ENCODE measurements around the gene TMEM86B. TPM values are rescaled to one million over a fixed set of nuclear protein-coding genes. Genes with fewer than 3 reads are reported as not detected.

TMEM86B gene
- polyA plus RNA-seq, 1 donor from 2014 or later, result 2.3 TPM

DNA sequence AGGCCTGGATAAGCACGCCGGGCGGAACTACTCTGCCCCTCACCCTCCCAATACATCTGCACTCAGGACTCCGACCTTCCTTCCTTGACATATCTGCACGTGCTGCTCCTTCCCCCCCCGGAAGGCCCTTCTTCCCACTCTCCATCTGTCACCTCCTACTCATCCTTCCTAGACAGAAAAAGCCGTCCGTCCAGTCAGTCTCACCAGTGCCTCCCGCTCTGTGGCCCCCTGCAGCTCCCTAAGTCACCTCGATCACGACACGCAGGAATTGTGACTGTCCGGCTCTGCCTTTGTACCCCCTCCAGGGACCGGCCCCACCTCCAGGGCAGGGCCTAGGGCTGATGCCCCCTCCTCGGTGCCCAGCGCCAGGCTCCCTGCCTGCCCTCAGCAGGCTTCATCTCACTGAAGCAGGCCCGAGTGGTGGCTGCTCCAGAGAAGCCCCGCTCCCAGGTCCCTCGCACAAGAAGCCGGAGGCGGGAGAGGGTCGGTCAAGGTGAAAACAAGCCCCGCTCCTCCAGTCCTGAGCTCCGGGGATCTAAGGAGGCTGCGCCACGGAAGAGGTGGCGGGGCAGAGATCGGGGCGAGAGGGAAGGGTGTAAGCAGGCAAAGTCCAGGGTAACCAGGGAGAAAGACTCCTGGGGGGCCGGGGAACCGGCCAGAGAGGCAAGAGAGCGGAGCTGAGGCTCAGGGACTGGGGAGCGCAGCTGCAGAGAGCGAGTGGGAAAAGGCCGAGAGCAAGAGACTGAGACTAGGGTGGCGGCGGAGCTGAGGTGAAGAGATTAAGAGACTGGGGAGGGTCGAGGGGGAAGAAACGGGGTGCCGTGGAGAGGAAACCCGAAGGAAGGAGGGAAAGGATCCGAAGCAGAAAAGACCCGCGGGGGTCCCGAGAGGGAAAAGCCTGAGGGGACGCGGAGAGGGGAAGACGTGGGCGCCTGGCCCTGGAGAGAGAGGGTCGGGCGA lies 29.2 kb upstream of the TMEM86B start:
- Histone ChIP-seq H3K4me2 (ENCODE audit: low read length) (peak overlapping the region; percentile 69), H3K9ac (ENCODE audit: low read length) (peak overlapping the region; percentile 95), H3K27me3 (ENCODE audit: insufficient read depth, low read depth, low read length) (no peaks in the 10 kb centered on the region), H3K79me2 (replicated peaks; ENCODE audit: insufficient read depth, low read length) (peaks cover 48% of the 10 kb centered on the region), H3K4me3 (ENCODE audit: low read length) (peak overlapping the region; percentile 95), H4K20me1 (ENCODE audit: insufficient read depth) (peaks cover 10% of the 10 kb centered on the region), H2AFZ (ENCODE audit: low read depth, low read length) (peak overlapping the region; percentile 24), H3K9me2 (ENCODE audit: insufficient read depth, low read length) (no peaks in the 10 kb centered on the region), H3K36me3 (ENCODE audit: insufficient read depth, low read length) (no peaks in the 10 kb centered on the region), H3K9me3 (ENCODE audit: low read length) (no peaks in the 10 kb centered on the region), H3F3A (ENCODE audit: insufficient read depth, low read length, poor library complexity, severe bottlenecking) (no peaks in the 10 kb centered on the region), H3K27ac (ENCODE audit: low read length) (peak overlapping the region; percentile 92)
- TF ChIP-seq RAD21 (conservative IDR thresholded peaks at IDR 0.05) (peak; percentile 15), SMC3 (conservative IDR thresholded peaks at IDR 0.05; ENCODE audit: poor library complexity) (no peak), MXI1 (conservative IDR thresholded peaks at IDR 0.05; ENCODE audit: poor library complexity, severe bottlenecking) (no peak)

DNA sequence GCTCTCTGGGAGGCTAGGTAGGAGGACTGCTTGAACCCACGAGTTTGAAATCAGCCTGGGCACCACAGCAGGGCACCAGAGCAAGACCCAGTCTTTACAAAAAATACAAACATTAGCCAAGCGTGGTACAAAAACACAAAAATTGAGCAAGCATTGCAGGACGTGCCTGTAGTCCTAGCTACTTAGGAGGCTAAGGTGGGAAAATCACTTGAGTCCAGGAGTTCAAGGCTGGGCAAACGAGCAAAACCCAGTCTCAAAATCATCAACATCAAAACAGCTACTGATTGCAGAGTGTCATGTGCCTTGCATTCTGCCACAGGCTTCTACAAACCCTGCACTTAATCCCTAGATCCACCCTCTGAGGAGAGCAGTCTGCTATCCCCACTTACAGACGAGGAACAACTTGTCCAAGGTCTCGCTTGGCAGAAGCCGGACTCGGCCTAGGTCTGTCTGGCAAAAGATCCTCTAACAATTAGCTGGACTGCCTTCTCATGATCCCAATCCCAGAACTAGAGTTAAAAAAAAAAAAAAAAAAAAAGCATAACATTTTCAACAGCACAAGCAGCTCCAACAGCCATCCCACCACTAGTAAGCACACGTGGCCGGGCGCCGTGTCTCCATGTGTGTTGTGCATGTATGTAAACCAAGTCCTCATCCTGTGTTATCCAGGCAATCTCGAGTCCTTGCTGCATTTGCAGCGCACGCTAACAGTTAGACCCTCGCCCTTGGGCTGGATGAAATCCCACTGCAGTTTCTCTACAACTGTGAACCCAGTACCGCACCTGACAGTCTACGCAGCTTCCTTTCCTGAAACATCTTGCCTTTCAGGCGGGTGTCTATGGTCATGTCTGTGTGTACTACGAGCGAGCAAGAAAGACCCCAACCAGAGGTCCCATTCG lies 28.2 kb upstream of the TMEM86B start:
- Histone ChIP-seq H2AFZ (ENCODE audit: low read depth, low read length) (no peak overlapping the region), H3K79me2 (replicated peaks; ENCODE audit: insufficient read depth, low read length) (peaks cover 57% of the 10 kb centered on the region), H3K36me3 (ENCODE audit: insufficient read depth, low read length) (no peaks in the 10 kb centered on the region), H4K20me1 (ENCODE audit: insufficient read depth) (peaks cover 10% of the 10 kb centered on the region), H3K27me3 (ENCODE audit: insufficient read depth, low read depth, low read length) (no peaks in the 10 kb centered on the region), H3F3A (ENCODE audit: insufficient read depth, low read length, poor library complexity, severe bottlenecking) (no peaks in the 10 kb centered on the region), H3K4me2 (ENCODE audit: low read length) (peak overlapping the region; percentile 69), H3K27ac (ENCODE audit: low read length) (no peak overlapping the region), H3K4me3 (ENCODE audit: low read length) (peak overlapping the region; percentile 95), H3K9me2 (ENCODE audit: insufficient read depth, low read length) (no peaks in the 10 kb centered on the region), H3K9ac (ENCODE audit: low read length) (peak overlapping the region; percentile 95), H3K9me3 (ENCODE audit: low read length) (no peaks in the 10 kb centered on the region)
- TF ChIP-seq POLR2AphosphoS5 (IDR thresholded peaks at IDR 0.05), result no peak
- TF ChIP-seq TAF1 (IDR thresholded peaks at IDR 0.05; ENCODE audit: low read depth), result no peak
- TF ChIP-seq CTCF (IDR thresholded peaks at IDR 0.05; ENCODE audit: poor library complexity, severe bottlenecking), result no peak

DNA sequence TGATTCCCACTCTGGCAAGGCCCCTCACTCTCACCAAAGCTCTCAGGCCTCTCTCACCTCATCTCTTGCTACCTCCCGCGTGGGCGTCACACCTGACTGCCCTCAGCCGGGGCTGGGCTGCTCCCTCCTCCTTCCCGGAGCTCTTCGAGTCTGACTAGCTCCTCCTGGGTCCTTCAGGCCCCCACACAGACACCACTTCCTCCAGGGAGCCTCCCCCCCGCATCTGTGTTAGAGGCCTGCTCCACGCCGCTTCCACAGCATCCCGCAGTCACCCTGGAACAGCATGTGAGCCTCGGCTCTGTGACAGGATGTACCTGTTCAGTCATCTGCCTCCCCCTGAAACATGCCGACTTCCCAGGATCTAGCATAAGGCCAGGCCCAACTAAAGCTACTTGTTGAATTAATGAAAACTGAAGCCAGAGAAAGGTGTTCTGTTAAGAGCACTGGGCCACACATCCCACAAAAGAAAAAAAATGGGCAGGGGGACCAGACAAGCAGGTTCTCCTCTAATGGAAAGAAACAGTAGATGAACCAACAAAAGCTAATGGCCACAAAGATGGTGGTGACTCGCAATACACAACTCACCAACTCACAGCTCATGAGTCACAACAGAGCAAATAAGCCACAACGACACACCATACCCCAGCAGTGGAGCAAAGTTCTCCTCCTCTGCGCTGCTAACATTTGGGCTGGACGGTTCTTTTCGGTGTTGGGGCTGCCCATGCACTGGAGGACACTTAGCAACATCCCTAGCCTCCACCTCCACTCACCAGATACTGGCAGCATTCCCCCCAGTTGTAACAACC lies 27.3 kb upstream of the TMEM86B start:
- Histone ChIP-seq H3K79me2 (replicated peaks; ENCODE audit: insufficient read depth, low read length) (peaks cover 65% of the 10 kb centered on the region), H3K9ac (ENCODE audit: low read length) (peak overlapping the region; percentile 25), H3K4me2 (ENCODE audit: low read length) (peak overlapping the region; percentile 35), H2AFZ (ENCODE audit: low read depth, low read length) (no peak overlapping the region), H4K20me1 (ENCODE audit: insufficient read depth) (peaks cover 10% of the 10 kb centered on the region), H3K36me3 (ENCODE audit: insufficient read depth, low read length) (no peaks in the 10 kb centered on the region), H3K27ac (ENCODE audit: low read length) (no peak overlapping the region), H3K4me3 (ENCODE audit: low read length) (peak overlapping the region; percentile 95), H3K27me3 (ENCODE audit: insufficient read depth, low read depth, low read length) (no peaks in the 10 kb centered on the region), H3F3A (ENCODE audit: insufficient read depth, low read length, poor library complexity, severe bottlenecking) (no peaks in the 10 kb centered on the region), H3K9me2 (ENCODE audit: insufficient read depth, low read length) (no peaks in the 10 kb centered on the region), H3K9me3 (ENCODE audit: low read length) (no peaks in the 10 kb centered on the region)
- TF ChIP-seq RAD21 (conservative IDR thresholded peaks at IDR 0.05), result no peak
- TF ChIP-seq POLR2AphosphoS5 (IDR thresholded peaks at IDR 0.05), result no peak
- no peak for TF ChIP-seq EP300 (conservative IDR thresholded peaks at IDR 0.05; ENCODE audit: poor library complexity, severe bottlenecking)
- no peak for TF ChIP-seq EZH2 (IDR thresholded peaks at IDR 0.05; ENCODE audit: borderline replicate concordance, insufficient read depth, low read length, poor library complexity, severe bottlenecking)
- TF ChIP-seq MXI1 (conservative IDR thresholded peaks at IDR 0.05; ENCODE audit: poor library complexity, severe bottlenecking), result no peak
- TF ChIP-seq SMC3 (conservative IDR thresholded peaks at IDR 0.05; ENCODE audit: poor library complexity), result no peak
- TF ChIP-seq, protein P1, sequence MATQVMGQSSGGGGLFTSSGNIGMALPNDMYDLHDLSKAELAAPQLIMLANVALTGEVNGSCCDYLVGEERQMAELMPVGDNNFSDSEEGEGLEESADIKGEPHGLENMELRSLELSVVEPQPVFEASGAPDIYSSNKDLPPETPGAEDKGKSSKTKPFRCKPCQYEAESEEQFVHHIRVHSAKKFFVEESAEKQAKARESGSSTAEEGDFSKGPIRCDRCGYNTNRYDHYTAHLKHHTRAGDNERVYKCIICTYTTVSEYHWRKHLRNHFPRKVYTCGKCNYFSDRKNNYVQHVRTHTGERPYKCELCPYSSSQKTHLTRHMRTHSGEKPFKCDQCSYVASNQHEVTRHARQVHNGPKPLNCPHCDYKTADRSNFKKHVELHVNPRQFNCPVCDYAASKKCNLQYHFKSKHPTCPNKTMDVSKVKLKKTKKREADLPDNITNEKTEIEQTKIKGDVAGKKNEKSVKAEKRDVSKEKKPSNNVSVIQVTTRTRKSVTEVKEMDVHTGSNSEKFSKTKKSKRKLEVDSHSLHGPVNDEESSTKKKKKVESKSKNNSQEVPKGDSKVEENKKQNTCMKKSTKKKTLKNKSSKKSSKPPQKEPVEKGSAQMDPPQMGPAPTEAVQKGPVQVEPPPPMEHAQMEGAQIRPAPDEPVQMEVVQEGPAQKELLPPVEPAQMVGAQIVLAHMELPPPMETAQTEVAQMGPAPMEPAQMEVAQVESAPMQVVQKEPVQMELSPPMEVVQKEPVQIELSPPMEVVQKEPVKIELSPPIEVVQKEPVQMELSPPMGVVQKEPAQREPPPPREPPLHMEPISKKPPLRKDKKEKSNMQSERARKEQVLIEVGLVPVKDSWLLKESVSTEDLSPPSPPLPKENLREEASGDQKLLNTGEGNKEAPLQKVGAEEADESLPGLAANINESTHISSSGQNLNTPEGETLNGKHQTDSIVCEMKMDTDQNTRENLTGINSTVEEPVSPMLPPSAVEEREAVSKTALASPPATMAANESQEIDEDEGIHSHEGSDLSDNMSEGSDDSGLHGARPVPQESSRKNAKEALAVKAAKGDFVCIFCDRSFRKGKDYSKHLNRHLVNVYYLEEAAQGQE (IDR thresholded peaks at IDR 0.05; ENCODE audit: borderline replicate concordance), result no peak
- no peak for TF ChIP-seq CTCF (IDR thresholded peaks at IDR 0.05; ENCODE audit: poor library complexity, severe bottlenecking)
- TF ChIP-seq TAF1 (IDR thresholded peaks at IDR 0.05; ENCODE audit: low read depth), result no peak

Data from neural cell (in vitro differentiated cells).